ENCODE measurements around the gene SLC9A4. TPM values are rescaled to one million over a fixed set of nuclear protein-coding genes. Genes with fewer than 3 reads are reported as not detected.
A peak's percentile ranks its signal among the peaks of the same experiment; 100 is the strongest.

The SLC9A4 gene
- total and polyA plus RNA-seq, 2 donors (not counting 3 experiments of a cell fraction or from before 2014, with no cell fraction given): not detected

- Histone ChIP-seq H3K27me3 (ENCODE audit: control insufficient read depth in 2 of 2, insufficient read depth in 2 of 2, low read length in 2 of 2) (no peaks in the 10 kb centered on the region), H3K4me1 (ENCODE audit: control insufficient read depth, extremely low read depth, insufficient read depth, low read length) (no peaks in the 10 kb centered on the region), H3K4me2 (ENCODE audit: insufficient read depth, low read length) (no peak overlapping the region), H3K27ac (ENCODE audit: insufficient read depth, low read depth, low read length) (no peak overlapping the region), H3K9me3 (replicated peaks; ENCODE audit: control insufficient read depth, insufficient read depth, low read length) (no peaks in the 10 kb centered on the region), H2AFZ (ENCODE audit: low read depth, low read length) (no peak overlapping the region), H3K36me3 (ENCODE audit: control insufficient read depth in 2 of 2, extremely low read depth in 1 of 2, insufficient read depth in 2 of 2, low read length in 2 of 2) (no peaks in the 10 kb centered on the region), H3K79me2 (ENCODE audit: control insufficient read depth, insufficient read depth, low read length) (no peaks in the 10 kb centered on the region), H3K9me1 (replicated peaks; ENCODE audit: control insufficient read depth, extremely low read depth, insufficient read depth, low read length) (no peaks in the 10 kb centered on the region), H4K20me1 (replicated peaks; ENCODE audit: control insufficient read depth, extremely low read depth, insufficient read depth, low read length) (no peaks in the 10 kb centered on the region), H3K9ac (replicated peaks; ENCODE audit: extremely low read depth, insufficient read depth, low read length) (no peak overlapping the region), H3K4me3 (replicated peaks in 1 of 3; ENCODE audit: insufficient read depth in 1 of 3, low read depth in 1 of 3, low read length in 3 of 3) (no peak overlapping the region)
- dilution Hi-C loops (cut with MboI; ENCODE audit: extremely low pct_ligation_motif_present, low sequenced_read_pairs): no loop called here
- TF ChIP-seq GATA2 (IDR thresholded peaks at IDR 0.05; ENCODE audit: insufficient read depth, insufficient read length, low read depth, low read length) (no peak), CTCF (IDR thresholded peaks at IDR 0.05; ENCODE audit: extremely low read depth in 1 of 2, insufficient read depth in 1 of 2, low read depth in 1 of 2, low read length in 2 of 2) (peak; percentile 54 to 66), MAX (IDR thresholded peaks at IDR 0.05; ENCODE audit: insufficient read depth, insufficient read length) (no peak)
- POLR2A ChIA-PET: no interaction called here
- intact Hi-C loops (cut with micrococcal nuclease): loop anchor here (1.0 to 2.0 kb wide), 3 partner anchors 72 to 287 kb away; no protein-coding TSS in a partner anchor
- CTCF ChIA-PET: interaction anchor here (1.2 to 3.8 kb wide), 4 partner anchors 18 to 96 kb away, joined by 4 to 13 read pairs (median 6); partner anchors contain the start of gene SLC9A4
- no TSS peak for BruUV-seq (replicated peaks)
- DNase-seq (ENCODE audit: low read depth, low spot score) (peak; percentile 24), FAIRE-seq (peak; percentile 72)
These were observed 47.0 kb downstream of the SLC9A4 start for GRCh38 chr2:102520009-102520408.

- H3K9ac ChIP-seq (replicated peaks; ENCODE audit: extremely low read depth, insufficient read depth, low read length): no peak overlapping the region
- no peak overlapping the region for H3K27ac ChIP-seq (ENCODE audit: insufficient read depth, low read depth, low read length)
- POLR2A ChIA-PET: no interaction called here
- H3K27me3 ChIP-seq (ENCODE audit: control insufficient read depth in 2 of 2, insufficient read depth in 2 of 2, low read length in 2 of 2): peaks cover 0 to 1% of the 10 kb centered on the region in 2 experiments
- no peak overlapping the region for H2AFZ ChIP-seq (ENCODE audit: low read depth, low read length)
- FAIRE-seq (no peak), DNase-seq (ENCODE audit: low read depth, low spot score) (no peak)
- no peaks in the 10 kb centered on the region for H3K36me3 ChIP-seq (ENCODE audit: control insufficient read depth in 2 of 2, extremely low read depth in 1 of 2, insufficient read depth in 2 of 2, low read length in 2 of 2)
- CTCF ChIA-PET: interaction anchor here (1.2 to 1.3 kb wide), 2 partner anchors 17 to 95 kb away, joined by 4 to 5 read pairs; no protein-coding TSS in a partner anchor
- no peaks in the 10 kb centered on the region for H3K4me1 ChIP-seq (ENCODE audit: control insufficient read depth, extremely low read depth, insufficient read depth, low read length)
- H3K4me3 ChIP-seq (replicated peaks in 1 of 3; ENCODE audit: insufficient read depth in 1 of 3, low read depth in 1 of 3, low read length in 3 of 3): no peak overlapping the region
- no peaks in the 10 kb centered on the region for H3K79me2 ChIP-seq (ENCODE audit: control insufficient read depth, insufficient read depth, low read length)
- H4K20me1 ChIP-seq (replicated peaks; ENCODE audit: control insufficient read depth, extremely low read depth, insufficient read depth, low read length): no peaks in the 10 kb centered on the region
- dilution Hi-C loops (cut with MboI; ENCODE audit: extremely low pct_ligation_motif_present, low sequenced_read_pairs) (no loop called here), intact Hi-C loops (cut with micrococcal nuclease) (loop anchor here (1.0 to 2.0 kb wide), 3 partner anchors 72 to 286 kb away; no protein-coding TSS in a partner anchor)
- H3K9me3 ChIP-seq (replicated peaks; ENCODE audit: control insufficient read depth, insufficient read depth, low read length): no peaks in the 10 kb centered on the region
- no TSS peak for BruUV-seq (replicated peaks)
- no peak overlapping the region for H3K4me2 ChIP-seq (ENCODE audit: insufficient read depth, low read length)
- TF ChIP-seq POLR2AphosphoS5 (IDR thresholded peaks at IDR 0.05; ENCODE audit: insufficient read depth, low read depth, low read length) (no peak), POLR2A (IDR thresholded peaks at IDR 0.05; ENCODE audit: low read depth, low read length) (no peak), CTCF (IDR thresholded peaks at IDR 0.05; ENCODE audit: extremely low read depth in 1 of 2, insufficient read depth in 1 of 2, low read depth in 1 of 2, low read length in 2 of 2) (no peak), MAX (IDR thresholded peaks at IDR 0.05; ENCODE audit: insufficient read depth, insufficient read length) (no peak), JUN (IDR thresholded peaks at IDR 0.05; ENCODE audit: borderline replicate concordance, insufficient read depth, insufficient read length, low read depth) (no peak), EZH2 (IDR thresholded peaks at IDR 0.05; ENCODE audit: borderline replicate concordance, low read depth, low read length, severe bottlenecking) (no peak), GATA2 (IDR thresholded peaks at IDR 0.05; ENCODE audit: insufficient read depth, insufficient read length, low read depth, low read length) (no peak), FOS (IDR thresholded peaks at IDR 0.05; ENCODE audit: borderline replicate concordance, insufficient read depth, low read length) (no peak), MYC (IDR thresholded peaks at IDR 0.05; ENCODE audit: low read depth, low read length) (no peak)
- no peaks in the 10 kb centered on the region for H3K9me1 ChIP-seq (replicated peaks; ENCODE audit: control insufficient read depth, extremely low read depth, insufficient read depth, low read length)
These were observed 47.8 kb downstream of the SLC9A4 start for GRCh38 chr2:102520801-102521200.

All from endothelial cell of umbilical vein (primary cell).